Measurements from ENCODE around the gene SF3B5.
"Not testable (repeated sequence)": the region's sequence is repeated elsewhere in the genome, so short reads cannot be mapped to it uniquely, and the experiment has no call there.

SF3B5 gene

DNA sequence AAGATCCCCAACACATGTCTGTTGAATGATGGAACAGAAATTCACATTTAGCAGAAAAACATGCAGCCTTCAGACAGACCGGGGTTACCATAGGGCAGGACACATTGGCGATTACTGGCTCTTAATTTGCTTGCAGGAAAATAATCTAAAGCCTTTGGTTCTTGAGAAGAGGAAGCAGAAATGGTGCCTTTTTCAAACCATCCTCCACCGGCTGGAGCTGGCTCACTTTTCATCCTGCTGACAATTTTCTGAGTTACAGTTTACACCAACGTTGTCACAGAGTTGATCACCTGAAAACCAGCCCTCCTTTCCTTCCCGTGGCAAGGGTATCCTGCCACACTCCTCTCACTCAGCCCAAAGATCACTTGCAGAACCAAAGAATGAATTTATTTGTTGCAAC, 32.6 kb downstream of the SF3B5 start:
- no peak for DNase-seq

DNA sequence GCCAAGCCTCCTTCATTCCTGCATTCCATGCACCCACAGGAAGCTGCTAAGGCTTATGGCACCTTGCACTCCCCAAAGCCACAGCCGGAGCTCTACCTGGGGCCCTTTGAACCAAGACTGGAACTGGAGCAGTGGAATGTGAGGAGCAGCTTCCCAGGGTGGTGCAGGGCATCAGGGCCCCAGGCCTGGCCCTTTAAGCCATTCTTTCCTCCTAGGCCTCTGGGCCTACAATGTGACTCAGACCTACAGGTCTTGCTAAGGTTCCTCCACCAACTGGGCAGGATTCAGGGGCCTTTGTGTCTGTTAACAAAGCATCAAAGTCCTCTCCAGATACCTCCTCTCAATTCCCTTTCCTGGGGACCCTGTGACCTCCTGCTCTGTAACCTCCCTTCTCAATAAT, 36.2 kb downstream of the SF3B5 start:
- no peak for DNase-seq

DNA sequence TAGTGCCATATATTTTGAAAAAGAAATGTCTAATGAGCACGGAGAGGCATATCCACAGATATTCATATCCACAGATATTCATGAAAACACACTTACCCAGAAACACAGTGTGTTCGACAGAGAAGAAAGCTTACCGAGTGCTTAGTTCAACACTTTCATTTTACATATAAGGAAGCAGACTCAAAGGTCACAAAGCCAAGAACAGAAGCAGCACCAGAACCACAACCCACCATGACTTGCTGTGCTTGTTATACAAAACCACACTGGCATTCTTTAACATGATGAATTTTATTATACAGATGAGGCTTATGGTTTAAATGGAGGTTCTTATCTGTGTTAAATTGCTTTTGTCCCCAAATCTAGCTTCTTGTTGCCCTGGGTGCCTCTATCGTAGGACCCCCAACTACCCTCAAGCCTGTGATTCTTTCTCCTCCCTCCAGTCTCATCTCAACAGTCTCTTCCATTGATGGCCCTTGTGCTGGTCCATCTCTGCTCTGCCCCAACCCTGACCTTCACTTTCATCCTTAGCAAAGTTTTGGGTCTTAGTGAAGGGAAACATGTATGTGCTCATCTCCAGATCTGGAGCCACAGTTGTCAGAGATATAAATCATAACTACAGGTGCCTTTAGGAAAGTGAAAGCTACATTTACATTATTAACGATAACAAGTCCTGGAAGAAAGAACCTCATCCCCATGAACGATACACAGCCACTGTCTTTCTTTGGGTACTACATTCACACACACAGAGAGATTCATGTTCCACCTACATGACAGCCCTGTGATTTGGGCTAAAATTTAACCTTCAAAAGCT, 40.0 kb downstream of the SF3B5 start:
- DNase-seq, result no peak

DNA sequence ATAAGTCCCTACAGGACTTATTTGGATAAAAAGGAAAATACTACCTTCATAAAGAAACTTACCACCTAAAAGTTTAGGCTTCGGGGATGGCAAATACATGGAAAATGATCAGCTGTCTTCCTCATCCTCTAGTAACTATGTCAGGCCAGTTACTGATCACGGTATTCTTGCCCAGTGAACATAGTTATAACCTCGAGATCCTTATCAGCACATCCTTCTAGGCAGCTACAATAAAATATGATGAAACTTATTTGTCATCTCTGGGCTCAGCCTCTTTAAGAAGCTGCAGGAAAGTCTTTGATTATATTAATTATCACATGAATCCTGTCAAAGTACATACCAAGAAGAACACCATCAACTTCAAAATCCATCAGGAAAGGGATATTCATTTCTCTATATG, 41.8 kb downstream of the SF3B5 start:
- no peak for DNase-seq

DNA sequence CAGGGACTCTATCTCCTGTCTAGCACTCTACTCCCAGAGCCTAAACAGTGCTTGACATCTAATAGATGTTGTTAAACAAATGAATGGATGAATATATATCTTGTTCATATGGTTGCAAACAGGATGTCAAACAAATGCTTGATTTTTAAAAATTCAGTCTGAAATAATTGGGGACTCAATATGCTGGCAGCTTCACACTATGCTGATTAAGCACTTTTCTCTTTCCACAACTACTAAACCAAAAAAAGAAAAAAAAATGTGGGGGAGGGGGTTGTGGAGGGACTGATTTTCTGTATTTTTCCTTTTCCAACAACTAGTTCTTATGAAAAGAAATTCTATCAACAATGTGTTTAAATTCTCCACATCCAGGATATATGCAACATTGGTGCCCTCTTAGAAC, 42.9 kb downstream of the SF3B5 start:
- no peak for DNase-seq

DNA sequence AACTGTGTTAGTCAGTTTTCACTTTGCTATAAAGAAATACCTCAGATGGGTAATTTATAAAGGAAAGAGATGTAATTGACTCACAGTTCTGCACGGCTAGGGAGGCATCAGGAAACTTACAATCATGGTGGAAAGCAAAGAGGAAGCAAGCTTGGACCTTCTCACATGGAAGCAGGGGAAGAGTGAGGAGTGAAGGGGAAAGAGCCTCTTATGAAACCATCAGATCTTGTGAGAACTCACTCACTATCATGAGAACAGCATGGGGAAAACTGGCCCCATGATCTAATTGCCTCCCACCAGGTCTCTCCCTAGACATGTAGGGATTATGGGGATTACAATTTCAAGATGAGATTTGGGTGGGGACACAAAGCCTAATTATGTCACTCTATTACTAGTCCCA, 46.0 kb downstream of the SF3B5 start:
- no peak for DNase-seq

DNA sequence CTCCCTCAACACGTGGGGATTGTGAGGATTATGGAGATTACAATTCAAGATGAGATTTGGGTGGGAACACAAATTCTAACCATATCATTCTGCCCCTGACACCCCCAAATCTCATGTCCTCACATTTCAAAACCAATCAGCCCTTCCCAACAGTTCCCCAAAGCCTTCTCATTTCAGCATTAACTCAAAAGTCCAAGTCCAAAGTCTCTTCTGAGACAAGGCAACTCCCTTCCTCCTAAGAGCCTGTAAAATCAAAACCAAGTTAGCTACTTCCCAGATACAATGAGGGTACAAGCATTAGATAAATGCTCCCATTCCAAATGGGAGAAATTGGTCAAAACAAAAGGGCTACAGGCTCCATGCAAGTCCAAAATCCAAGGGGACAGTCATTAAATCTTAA, 47.7 kb downstream of the SF3B5 start:
- no peak for DNase-seq

DNA sequence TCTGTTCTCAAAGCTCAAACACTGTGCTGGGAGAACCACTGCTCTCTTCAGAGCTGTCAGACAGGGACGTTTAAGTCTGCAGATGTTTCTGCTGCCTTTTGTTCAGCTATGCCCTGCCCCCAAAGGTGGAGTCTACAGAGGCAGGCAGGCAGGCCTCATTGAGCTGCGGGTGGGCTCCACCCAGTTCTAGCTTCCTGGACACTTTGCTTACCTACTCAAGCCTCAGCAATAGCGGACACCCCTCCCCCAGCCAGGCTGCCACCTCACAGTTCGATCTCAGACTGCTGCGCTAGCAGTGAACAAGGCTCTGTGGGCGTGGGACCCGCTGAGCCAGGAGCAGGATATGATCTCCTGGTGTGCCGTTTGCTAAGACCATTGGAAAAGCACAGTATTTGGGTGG, 48.7 kb downstream of the SF3B5 start:
- not testable (repeated sequence) for DNase-seq

DNA sequence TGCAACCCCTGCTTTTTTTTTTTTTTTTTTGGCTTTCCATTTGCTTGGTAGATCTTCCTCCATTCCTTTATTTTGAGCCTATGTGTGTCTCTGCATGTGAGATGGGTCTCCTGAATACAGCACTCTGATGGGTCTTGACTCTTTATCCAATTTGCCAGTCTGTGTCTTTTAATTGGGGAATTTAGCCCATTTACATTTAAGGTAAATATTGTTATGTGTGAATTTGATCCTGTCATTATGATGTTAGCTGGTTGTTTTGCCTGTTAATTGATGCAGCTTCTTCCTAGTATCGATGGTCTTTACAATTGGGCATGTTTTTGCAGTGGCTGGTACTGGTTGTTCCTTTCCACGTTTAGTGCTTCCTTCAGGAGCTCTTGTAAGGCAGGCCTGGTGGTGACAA, 50.4 kb downstream of the SF3B5 start:
- not testable (repeated sequence) for DNase-seq
